NCI-H1417 treated with DMSO at 0.1 percent for 48 hours (cell line): ENCODE measurements around the gene B3GALT4.
"Not testable (repeated sequence)": the region's sequence is repeated elsewhere in the genome, so short reads cannot be mapped to it uniquely, and the experiment has no call there.

Source experiments
- DNase-seq: peaks from one replicate; lab custom pipeline; 2025; lab: John Stamatoyannopoulos, UW

B3GALT4 gene

GRCh38 chr6:33276864-33277662, at the start of gene B3GALT4:
B3GALT4 (plus strand) TSS chr6:33277123; CDS start chr6:33277420, 297 bp downstream.
- DNase-seq = no peak

- no peak for DNase-seq
Measured at GRCh38 chr6:33235221-33235634, 41.7 kb upstream of the B3GALT4 start.

GRCh38 chr6:33236328-33236727, 40.6 kb upstream of the B3GALT4 start:
- no peak for DNase-seq

- no peak for DNase-seq
Measured at GRCh38 chr6:33236852-33237251, 40.1 kb upstream of the B3GALT4 start.

GRCh38 chr6:33237741-33238140, 39.2 kb upstream of the B3GALT4 start:
- no peak for DNase-seq

GRCh38 chr6:33241968-33242367, 35.0 kb upstream of the B3GALT4 start:
- no peak for DNase-seq

- DNase-seq = no peak
Measured at GRCh38 chr6:33243476-33243875, 33.4 kb upstream of the B3GALT4 start.

- DNase-seq = peak; percentile 27
Measured at GRCh38 chr6:33247977-33248642, 28.8 kb upstream of the B3GALT4 start.

- DNase-seq = no peak
Measured at GRCh38 chr6:33248643-33248931, 28.3 kb upstream of the B3GALT4 start.

GRCh38 chr6:33248932-33249731, 27.8 kb upstream of the B3GALT4 start:
- peak; percentile 91 for DNase-seq

GRCh38 chr6:33249732-33250630, 26.9 kb upstream of the B3GALT4 start:
- DNase-seq = no peak

GRCh38 chr6:33250731-33251130, 26.2 kb upstream of the B3GALT4 start:
- no peak for DNase-seq

GRCh38 chr6:33251395-33252012, 25.4 kb upstream of the B3GALT4 start:
- DNase-seq = no peak

GRCh38 chr6:33252759-33253158, 24.2 kb upstream of the B3GALT4 start:
- no peak for DNase-seq

GRCh38 chr6:33254591-33254990, 22.3 kb upstream of the B3GALT4 start:
- no peak for DNase-seq

- no peak for DNase-seq
Measured at GRCh38 chr6:33259032-33259431, 17.9 kb upstream of the B3GALT4 start.

- not testable (repeated sequence) for DNase-seq
Measured at GRCh38 chr6:33262490-33262889, 14.4 kb upstream of the B3GALT4 start.

- no peak for DNase-seq
Measured at GRCh38 chr6:33264015-33264414, 12.9 kb upstream of the B3GALT4 start.

- DNase-seq = no peak
Measured at GRCh38 chr6:33271117-33271467, 5.8 kb upstream of the B3GALT4 start.

GRCh38 chr6:33271468-33272274, 5.3 kb upstream of the B3GALT4 start, which contains the start of the genes RPS18 and VPS52:
RPS18 (plus strand) TSS chr6:33272075; CDS start chr6:33272120, 45 bp downstream.
VPS52 (minus strand) TSS chr6:33271876; CDS start chr6:33271675, 201 bp downstream.
- peak; percentile 92 for DNase-seq
